Measurements from ENCODE around the gene FHAD1.
"Not testable (repeated sequence)": the region's sequence is repeated elsewhere in the genome, so short reads cannot be mapped to it uniquely, and the experiment has no call there.

The FHAD1 gene

DNA sequence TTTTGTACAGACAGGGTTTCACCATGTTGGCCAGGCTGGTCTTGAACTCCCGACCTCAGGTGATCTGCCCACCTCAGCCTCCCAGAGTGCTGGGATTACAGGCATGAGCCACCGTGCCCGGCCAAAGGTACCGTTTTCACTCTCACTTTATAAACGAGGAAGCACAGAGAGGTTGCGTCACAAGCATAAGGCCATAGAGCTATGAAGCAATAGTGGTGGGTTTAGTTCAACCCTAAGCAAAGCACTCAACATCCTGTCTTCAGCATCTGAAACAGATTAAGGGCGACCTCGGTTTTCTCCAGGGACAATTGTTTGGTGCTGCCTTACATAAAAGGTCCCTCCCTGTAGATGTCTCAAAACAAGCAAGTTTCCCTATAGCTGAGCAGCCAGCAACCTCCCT is 187.7 kb downstream of the FHAD1 start:
- DNase-seq (ENCODE audit: low read depth, low spot score): not testable (repeated sequence)

DNA sequence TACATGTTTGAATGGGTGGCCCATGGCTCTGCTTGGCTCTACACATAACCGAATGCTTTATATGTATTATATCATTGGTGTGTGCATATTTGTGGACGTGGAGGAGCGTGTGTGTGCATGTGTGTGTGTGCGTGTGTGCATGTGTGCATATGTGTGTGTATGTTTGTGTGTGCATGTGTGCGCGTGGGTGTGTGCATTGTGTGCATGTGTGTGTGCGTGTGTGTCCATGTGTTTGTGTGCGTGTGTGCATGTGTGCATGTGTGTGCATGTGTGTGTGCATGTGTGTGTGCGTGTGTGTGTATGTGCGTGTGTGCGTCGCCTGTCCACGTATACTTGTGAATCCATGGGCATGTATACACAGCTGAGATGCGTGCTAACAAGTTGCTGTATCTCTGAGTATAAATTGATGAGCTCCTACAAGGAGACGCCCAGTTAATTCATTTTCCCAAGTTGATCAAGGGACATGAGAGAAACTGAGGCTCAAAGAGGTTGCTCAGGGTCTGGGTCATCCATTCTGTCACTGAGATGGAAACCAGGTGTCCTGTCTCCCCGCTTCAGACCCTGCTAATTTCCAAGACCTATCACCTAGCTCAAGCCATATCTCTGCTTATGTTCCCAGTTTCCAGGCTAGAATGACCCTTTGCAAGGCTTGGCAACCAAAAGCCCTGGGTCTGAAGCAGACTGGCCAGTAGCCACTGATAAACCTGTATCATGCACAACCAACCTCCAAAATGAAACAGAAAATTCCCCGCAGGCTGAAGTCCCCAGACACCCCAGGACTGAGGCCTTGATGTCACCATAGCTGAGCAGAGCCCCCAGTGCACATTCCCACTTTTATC is 188.4 kb downstream of the FHAD1 start:
- no peak for DNase-seq (ENCODE audit: low read depth, low spot score)

DNA sequence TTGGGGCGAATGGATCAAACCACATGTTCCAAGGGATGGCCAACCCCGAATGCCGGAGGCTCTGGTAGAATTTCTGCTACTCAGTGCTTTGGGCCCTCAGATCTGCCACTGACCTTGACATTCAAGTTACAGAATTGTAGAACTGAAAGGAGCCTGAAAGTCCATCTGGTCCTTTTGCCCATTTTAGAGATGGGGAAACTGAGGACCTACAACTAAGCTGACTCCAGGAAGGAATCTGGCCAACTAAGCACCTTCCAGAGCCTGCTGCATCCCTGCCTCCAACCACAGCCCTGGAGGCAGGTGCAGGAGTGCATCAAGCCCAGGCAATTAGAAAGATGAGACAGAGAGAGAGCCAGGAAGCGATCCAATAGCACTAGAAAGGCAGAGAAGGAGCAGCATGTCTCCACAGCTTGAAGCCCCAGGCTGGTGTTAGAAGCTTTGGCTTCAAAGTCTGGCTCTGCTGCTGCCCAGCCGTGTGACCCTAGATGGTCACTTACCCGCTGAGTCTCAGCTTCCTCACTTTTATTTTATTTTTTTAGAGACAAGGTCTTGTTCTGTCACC is 189.9 kb downstream of the FHAD1 start:
- DNase-seq (ENCODE audit: low read depth, low spot score): no peak

DNA sequence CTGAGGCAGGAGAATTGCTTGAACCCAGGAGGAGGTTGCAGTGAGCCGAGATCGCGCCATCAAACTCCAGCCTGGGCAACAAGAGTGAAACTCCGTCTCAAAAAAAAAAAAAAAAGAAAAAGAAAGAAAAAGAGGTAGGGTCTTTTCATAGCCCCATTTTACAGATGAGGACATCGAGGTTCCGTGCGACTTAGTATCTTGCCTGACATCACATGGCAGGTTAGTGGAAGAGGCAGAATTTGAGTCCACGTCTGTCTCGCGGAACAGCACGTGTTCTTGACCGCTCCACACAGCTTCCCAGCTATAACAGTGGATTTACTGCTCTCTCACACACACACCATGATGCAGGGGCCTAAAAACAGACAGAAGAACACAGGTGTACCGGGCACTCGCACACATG is 192.3 kb downstream of the FHAD1 start:
- DNase-seq (ENCODE audit: low read depth, low spot score): no peak

DNA sequence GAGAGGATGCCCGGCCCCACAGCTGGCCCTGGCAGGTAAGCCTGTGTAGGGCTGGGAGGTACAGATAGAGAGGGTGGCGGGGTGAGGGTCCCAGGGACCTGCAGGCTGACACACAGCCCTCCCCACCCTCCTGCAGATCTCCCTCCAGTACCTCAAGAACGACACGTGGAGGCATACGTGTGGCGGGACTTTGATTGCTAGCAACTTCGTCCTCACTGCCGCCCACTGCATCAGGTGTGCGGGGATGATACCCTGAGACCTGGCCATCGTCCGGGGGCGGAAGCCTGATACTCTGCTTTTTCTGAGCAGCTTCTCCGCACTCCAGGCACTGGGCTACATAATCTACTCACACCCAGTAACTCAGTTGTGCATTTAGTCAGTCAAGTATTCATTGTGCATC is 193.3 kb downstream of the FHAD1 start:
- DNase-seq (ENCODE audit: low read depth, low spot score): no peak

DNA sequence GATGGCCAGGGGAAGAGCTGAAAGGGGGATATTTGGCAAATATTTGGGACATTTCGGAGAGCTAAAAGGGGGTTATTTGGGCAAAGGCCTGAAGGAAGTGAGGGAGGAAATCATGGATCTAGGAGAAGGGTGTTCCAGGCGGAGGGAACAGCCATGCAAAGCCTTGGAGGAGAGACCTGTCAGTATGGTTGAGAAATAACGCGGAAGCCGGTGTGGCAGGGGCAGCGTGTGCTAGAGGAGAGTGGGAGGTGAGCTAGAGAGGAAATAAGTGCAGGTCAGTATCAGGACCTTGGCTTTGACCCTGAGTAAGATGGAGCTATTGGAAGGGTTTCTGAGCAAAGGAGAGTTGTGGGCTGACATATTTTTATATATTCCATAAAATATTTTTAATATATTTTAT is 194.2 kb downstream of the FHAD1 start:
- no peak for DNase-seq (ENCODE audit: low read depth, low spot score)

DNA sequence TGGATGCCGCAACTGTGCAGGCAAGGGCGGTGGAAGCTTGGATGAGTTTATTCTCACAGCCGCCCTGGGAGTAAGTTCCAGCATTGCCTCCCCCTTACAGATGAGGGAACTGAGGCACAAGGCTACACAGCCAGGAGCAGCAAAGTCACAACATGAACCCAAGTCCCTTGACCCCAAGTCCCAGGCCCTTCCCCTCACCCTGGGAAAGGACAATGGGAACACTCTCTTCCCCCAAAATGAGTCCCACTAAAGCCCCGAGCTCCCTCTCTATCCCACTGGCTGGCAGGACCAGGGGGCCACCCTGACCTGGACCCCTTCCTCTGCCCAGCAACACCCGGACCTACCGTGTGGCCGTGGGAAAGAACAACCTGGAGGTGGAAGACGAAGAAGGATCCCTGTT is 195.1 kb downstream of the FHAD1 start:
- DNase-seq (ENCODE audit: low read depth, low spot score): no peak

DNA sequence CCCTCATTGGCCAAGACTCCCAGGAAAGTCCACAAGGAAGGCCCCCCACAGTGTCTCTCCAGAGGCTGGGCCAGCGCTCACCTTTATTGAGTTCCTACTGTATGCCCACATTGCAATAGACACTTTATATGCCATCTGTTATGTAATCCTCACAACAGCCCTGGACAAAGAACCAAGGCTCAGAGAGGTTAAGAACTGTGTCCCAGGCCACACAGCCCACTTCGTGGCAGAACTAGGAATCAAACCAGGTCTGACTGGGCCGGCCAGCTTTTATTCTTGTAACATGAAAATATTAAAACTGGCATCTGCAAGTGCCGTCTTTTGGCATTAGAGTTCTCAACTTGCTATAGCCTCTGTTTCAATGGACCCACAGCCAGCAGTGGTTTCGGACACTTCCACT is 195.7 kb downstream of the FHAD1 start:
- DNase-seq (ENCODE audit: low read depth, low spot score): no peak

DNA sequence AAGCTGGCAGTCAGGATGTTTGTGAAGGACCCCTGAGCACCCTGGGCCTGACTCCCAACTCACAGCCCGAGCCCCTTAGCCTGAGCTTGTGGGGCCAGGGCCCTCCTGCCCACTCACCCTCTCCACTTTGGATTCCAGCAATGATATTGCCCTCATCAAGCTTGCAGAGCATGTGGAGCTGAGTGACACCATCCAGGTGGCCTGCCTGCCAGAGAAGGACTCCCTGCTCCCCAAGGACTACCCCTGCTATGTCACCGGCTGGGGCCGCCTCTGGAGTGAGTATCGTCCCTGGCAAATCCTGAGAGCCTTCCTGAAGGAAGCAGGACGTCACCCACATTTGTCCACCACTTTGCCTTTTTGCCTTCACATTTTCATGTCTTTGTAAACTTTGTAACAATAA is 196.3 kb downstream of the FHAD1 start:
- DNase-seq (ENCODE audit: low read depth, low spot score): no peak

DNA sequence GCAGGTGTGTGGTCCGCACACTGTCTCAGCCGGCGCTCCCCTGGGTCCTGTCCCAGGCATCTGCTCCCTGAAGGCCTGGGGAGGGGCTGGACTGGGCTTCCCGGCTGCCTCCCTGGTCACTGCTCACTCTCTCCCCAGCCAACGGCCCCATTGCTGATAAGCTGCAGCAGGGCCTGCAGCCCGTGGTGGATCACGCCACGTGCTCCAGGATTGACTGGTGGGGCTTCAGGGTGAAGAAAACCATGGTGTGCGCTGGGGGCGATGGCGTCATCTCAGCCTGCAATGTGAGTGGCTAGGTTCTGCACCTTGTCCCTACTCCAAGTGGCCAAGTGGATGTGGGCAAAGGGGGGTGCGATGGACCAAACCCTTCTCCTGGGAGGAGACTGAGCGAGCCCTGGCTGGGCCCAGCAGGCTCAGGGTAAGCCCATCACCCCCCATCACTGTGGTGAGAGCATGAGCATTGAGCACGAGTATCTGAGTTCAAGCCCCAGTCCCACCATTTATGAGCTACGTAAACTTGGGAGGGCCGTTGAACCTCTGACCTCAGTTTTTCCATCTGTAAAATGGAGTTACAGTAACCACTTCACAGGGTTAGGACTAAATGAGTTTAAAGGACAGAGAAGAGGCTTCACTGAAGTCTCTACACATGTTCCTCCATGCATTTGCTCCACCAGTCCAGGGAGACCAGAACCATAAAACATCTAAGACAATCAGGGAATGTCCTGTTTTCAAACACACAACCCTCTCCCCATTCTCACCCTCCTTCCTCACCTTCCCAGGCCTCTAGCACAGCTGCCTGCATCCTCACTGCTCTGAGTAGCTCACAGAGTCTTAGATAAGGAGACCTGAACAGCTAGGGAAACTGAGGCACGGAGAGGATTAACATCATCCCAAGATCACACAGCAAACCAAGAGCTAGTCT is 197.7 kb downstream of the FHAD1 start:
- DNase-seq (ENCODE audit: low read depth, low spot score): no peak

DNA sequence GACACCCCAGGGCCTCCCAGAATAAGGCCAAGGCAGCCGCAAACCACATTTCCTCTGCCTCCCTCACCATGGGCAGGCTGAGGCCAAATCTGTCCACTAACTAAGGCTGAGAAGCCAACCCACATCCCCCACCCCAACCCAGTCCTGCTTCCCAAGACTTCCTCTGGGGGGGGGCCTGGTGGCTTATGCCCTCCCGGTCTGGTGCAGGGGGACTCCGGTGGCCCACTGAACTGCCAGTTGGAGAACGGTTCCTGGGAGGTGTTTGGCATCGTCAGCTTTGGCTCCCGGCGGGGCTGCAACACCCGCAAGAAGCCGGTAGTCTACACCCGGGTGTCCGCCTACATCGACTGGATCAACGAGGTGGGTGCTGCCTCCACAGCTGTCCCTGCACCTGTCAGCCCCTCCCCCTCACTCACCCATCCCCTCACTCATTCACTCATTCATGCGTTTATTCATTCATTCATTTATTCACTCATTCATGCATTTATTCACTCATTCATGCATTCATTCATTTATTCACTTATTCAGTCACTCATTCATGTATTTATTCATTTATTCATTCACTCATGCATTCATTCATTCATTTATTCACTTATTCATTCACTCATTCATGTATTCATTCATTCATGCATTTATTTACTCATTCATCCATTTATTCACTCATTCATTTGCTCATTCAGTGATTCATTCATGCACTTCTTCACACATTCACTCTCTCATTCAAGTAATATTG is 198.5 kb downstream of the FHAD1 start:
- DNase-seq (ENCODE audit: low read depth, low spot score): no peak

DNA sequence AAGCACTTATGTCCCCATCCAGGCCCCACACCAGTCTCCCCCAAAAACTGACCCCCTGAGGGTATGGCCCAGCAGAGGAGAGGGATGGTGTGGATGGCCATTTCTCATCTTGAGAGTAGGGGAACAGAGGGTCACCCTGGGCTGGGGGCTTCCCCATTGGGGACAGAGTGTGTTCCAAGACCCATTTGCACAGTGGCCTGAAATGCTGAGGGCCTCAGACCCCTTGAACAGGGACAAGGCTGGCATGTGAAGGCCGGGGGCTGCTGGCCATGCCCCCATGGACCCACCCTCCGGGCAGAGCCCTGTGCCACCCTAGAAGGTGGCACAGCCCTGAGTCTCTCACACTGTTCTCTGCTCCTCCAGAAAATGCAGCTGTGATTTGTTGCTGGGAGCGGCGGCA is 199.2 kb downstream of the FHAD1 start:
- no peak for DNase-seq (ENCODE audit: low read depth, low spot score)
